Measurements from ENCODE around the gene CCDC12.

DNA sequence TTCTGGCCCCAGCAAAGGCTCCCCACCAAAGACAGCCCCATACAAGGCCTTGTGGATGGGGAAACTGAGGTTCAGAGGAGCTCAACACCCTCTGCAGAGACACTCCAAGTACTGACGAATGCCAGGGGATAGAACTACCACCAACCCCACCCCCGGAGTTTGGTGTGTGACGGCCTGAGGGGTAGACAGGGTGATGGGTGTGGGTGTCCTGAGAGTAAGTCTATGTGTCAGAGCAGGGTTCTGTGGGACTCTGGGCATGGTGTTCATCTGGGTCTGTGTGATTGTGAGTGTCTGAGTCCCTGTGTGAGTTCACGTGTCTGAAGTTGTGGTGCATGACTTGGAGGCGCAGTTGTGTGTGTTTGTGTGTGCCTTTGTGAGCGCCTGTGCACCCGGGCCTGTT, 91.6 kb downstream of the CCDC12 start:
- TF ChIP-seq TAF1 (IDR thresholded peaks at IDR 0.05; ENCODE audit: control insufficient read depth, extremely low read depth, insufficient read depth, low read length, severe bottlenecking) (no peak), TCF3 (CRISPR knock-in tag; IDR thresholded peaks at IDR 0.05) (no peak)
